ENCODE results near the gene ASCL3. TPM values are rescaled to one million over a fixed set of nuclear protein-coding genes. Genes with fewer than 3 reads are reported as not detected.
"Not testable (repeated sequence)": the region's sequence is repeated elsewhere in the genome, so short reads cannot be mapped to it uniquely, and the experiment has no call there.

The ASCL3 gene
- total RNA-seq, 1 donor from 2014 or later: not detected

DNA sequence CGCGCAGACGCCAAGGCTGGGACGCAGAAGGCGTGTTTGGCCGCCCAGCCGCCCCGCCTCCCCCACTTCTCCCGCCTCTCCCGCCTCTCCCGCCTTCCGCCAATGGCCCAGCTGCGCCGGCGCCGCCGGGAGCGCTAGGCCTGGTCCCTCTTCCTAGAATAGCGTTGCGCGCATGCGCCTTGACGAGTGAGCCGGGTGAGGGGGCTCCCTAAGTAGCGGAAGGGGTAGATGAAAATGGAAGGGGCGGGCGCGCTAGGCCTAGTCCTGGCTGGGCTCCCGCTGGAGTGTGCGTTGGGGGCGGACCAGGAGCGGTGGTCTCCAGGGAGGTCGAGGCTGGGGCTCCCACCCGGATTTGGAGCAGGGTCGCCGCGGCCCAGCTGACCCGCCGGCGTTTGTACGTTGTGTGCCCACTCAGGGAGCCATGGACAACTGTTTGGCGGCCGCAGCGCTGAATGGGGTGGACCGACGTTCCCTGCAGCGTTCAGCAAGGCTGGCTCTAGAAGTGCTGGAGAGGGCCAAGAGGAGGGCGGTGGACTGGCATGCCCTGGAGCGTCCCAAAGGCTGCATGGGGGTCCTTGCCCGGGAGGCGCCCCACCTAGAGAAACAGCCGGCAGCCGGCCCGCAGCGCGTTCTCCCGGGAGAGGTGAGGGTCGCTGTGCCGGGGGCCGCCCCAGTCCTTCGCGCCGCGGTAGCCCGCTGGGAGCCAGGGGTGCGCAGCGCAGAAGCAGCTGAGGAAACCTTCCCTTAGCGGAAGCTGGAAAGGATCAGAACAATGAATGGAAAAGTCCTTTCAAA is 31.6 kb downstream of the ASCL3 start, which contains the start of gene AKIP1:
Gene AKIP1, plus strand, starts transcription at position 161 of the 795 bp plus-strand sequence. Its CDS starts 261 bp downstream, at position 422.
- DNase-seq (ENCODE audit: low read depth in 2 of 2): peak; percentile 96 to 97

DNA sequence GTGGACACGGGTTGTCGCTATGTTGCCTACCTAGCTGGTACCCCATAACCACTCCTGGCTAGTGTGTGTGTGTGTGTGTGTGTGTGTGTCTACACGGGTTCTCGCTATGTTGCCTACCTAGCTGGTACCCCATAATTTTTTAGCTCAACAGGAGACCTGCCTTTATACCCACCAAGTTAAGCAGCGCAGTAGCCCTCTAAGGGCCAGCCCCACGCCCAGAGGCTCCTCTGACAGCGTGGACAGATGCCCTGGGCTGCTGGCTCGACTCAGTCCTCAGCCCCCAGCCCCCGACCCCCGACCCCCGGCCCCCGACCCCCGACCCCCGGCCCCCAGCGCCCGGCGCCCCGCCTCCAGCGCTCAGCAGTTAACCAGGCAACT is 32.2 kb downstream of the ASCL3 start:
- DNase-seq (ENCODE audit: low read depth in 2 of 2): no peak

DNA sequence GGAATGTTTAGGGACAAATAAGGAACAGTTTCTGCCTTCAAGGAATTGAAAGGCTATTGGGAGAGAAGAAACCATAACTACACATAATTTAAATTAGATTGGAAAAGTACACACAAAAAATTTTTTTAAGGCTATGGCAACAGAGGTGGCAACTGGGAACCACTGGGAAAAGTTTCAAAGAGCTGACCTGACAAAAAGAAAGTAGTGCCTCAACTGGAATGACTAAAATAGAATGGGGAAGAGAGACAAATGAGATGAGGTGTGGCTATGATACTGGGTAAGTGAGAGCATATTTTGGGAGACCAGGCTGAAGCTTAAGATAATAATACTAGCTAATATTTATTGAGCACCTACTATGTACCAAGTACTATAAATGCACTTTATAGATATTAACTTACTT is 34.7 kb downstream of the ASCL3 start:
- DNase-seq (ENCODE audit: low read depth in 2 of 2): no peak

DNA sequence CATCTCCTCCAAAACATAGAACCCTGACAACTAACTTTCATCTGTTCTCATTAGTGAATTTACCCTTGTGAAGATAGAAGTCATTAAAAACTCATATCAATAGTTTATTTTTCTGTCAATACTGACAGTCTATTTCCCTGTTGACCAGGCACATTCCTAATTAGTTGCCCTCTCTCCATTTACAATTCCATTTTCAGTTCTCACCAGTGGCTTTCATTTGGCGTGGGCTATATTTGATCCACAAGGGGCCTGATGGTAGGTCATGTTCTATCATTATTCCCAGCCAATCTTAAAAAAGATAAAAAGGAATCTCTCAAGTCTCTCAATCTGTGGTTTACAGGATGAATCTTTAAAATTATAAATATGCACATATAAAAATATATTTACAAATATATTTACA is 35.7 kb downstream of the ASCL3 start:
- DNase-seq (ENCODE audit: low read depth in 2 of 2): no peak

DNA sequence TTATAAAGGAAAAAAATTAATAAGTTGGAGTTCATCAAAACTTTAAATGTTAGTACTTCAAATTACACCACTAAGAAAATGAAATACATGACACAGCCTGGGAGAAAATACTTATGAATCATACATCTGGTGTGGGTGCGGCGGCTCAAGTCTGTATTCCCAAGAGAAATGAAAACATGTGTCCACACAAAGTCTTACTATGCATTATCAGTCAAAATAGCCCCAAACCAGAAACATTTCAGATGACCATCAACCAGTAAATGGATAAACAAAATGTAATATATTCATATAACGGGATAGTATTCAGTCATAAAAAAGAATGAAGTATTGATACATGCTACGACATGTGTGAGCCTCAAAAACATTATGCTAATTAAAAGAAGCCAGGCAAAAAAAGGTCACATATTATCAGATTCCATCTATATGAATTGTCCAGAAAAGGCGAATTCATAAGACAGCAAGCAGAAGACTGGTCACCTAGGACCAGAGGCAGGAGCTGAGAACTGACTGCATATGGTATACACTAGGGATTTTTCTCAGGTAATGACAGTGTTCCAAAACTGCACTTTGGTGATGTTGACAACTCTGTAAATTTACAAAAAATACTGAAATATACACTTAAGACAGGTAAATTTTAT is 37.2 kb downstream of the ASCL3 start:
- peak in 1 of 2 donors; percentile 83 for DNase-seq (ENCODE audit: low read depth in 2 of 2)

DNA sequence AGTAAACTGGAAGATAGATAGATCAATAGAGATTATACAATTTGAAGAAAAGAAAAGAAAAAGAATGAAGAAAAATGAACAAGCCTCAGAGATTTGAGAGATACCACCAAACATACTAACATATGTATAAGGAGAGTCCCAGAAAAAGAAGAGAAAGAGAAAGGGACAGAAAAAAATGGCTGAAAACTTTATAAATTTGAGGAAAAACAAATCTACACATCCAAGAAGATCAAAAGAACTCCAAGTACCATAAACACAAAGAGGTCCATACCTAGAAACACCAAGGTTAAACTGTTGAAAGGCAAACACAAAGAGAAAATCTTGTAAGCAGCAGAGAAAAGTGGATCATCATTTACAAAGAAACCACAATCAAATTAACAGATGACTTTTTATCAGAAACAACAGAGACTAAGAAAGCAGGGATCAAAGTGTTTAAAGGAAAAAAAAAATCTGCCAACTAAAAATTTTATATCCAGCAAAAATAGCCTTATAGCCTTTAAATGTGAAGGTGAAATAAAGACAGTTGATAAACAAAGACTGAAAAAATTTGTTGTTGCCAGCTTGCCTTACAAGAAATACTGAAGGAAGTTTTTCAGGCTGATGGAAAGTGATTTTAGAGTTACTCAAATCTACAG is 43.6 kb downstream of the ASCL3 start:
- DNase-seq (ENCODE audit: low read depth in 2 of 2): no peak

DNA sequence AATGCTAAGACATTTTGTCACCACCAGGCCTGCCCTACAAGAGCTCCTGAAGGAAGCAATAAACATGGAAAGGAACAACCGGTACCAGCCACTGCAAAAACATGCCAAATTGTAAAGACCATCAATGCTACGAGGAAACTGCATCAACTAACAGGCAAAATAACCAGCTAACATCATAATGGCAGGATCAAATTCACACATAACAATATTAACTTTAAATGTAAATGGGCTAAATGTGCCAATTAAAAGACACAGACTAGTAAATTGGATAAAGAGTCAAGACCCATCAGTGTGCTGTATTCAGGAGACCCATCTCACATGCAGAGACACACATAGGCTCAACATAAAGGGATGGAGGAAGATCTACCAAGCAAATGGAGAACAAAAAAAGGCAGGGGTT is 51.6 kb downstream of the ASCL3 start:
- DNase-seq (ENCODE audit: low read depth in 2 of 2): not testable (repeated sequence)

Other genes with a start within 250 kb of the ASCL3 start
- 22.4 and 23.2 TPM in 2 replicates for gene AKIP1, start 31.8 kb downstream of the ASCL3 start, total RNA-seq
- not detected in 2 replicates for gene C11orf16, start 10.1 kb downstream of the ASCL3 start, total RNA-seq
- gene TMEM9B, start 21.4 kb upstream of the ASCL3 start, total RNA-seq: 28.3 and 50.0 TPM in 2 replicates
- gene NRIP3, start 61.0 kb upstream of the ASCL3 start, total RNA-seq: 0.20 and 1.5 TPM in 2 replicates
- gene SCUBE2, start 148.6 kb upstream of the ASCL3 start, total RNA-seq: 0.87 and 0.99 TPM in 2 replicates

Measured in lung microvascular endothelial cell (primary cell).